OCI-LY1 (cell line): ENCODE data around the gene HSPA9.

Source experiments
- EZH2 ChIP-seq: fragments of 200-600 bp; sonication (generic), shearing (Covaris generic); IDR thresholded peaks from 2 replicates; pipeline ENCODE4 v1.8.0; 2017; ENCODE audit warnings: borderline replicate concordance, mixed run types, mild to moderate bottlenecking, antibody characterized with exemption, low read length, moderate library complexity, mixed read lengths
- TF ChIP-seq, protein P1 (sequence below): fragments of 200-600 bp; sonication (generic), shearing (Covaris generic); IDR thresholded peaks from 2 replicates; pipeline ENCODE4 v1.5.1; 2017; ENCODE audit warnings: mild to moderate bottlenecking, antibody characterized with exemption, low read length, moderate library complexity, mixed read lengths

DNA sequence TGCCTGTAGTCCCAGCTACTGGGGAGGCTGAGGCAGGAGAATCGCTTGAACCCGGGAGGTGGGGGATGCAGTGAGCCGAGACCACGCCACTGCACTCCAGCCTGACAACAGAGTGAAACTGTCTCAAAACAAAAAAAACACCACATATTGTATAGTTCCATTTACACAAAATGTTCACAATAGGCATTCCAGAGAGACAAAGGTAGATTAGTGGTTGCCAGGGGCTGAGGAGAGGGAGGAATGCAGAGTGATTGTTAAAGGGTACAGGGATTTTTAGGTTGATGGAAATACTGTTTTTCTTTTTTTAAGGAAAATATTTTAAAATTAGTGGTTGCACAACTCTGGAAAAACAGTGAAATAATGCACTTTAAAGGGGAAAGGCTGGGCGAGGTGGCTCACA is 51.8 kb downstream of the HSPA9 start:
- TF ChIP-seq, protein P1, sequence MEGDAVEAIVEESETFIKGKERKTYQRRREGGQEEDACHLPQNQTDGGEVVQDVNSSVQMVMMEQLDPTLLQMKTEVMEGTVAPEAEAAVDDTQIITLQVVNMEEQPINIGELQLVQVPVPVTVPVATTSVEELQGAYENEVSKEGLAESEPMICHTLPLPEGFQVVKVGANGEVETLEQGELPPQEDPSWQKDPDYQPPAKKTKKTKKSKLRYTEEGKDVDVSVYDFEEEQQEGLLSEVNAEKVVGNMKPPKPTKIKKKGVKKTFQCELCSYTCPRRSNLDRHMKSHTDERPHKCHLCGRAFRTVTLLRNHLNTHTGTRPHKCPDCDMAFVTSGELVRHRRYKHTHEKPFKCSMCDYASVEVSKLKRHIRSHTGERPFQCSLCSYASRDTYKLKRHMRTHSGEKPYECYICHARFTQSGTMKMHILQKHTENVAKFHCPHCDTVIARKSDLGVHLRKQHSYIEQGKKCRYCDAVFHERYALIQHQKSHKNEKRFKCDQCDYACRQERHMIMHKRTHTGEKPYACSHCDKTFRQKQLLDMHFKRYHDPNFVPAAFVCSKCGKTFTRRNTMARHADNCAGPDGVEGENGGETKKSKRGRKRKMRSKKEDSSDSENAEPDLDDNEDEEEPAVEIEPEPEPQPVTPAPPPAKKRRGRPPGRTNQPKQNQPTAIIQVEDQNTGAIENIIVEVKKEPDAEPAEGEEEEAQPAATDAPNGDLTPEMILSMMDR, result no peak
- no peak for TF ChIP-seq EZH2
